Activated CD4-positive, alpha-beta T cell treated with anti-CD3 and anti-CD28 coated beads, Interleukin-10, Interleukin-2, amounts not matched to agents 100 ng/mL and 50 ng/mL, durations not matched to agents 16 hours and 8 hours (primary cell): ENCODE results near the gene SNN.

Source experiments
- DNase-seq: peaks from one replicate; pipeline ENCODE4 v3.0.0-alpha.2; 2020

SNN gene

DNA sequence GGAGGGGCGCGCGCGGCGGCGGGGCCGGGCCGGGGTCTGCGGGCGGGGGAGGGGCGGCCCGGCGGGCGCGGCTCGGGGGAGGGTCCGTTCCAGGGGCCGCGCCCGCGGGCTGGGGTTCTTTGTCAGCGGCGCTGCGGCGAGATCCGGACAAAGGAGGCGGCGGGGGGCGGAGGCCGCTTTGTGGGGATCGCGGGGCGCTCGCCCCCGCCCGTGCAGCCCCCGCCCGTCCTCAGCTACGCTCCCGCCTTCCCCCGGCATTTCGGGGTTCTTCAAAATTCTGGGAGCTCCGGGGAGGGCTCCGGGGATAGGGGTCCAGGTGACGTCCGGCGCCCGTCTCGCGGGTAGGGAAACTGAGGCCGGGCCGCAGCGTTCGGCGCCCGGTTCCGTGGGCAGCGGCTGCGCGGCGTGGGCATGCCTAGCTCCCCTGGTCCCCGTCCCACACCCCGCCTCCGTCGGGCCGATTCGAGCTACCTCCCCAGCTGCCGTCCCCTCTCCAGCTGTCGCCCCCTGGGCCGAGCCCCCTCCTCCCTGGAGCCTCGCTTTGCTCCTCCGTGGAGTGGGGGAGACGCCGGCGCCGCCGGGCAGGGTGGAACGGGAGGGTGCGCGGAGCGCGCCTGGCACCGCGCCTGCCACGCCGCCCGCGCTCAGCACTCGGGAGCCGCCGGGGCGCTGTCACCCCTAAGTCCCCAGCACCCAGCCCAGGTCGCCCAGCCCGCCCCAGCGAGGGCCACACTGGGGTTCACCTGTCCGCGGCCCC lies 546 bp downstream of the SNN start:
- no peak for DNase-seq

DNA sequence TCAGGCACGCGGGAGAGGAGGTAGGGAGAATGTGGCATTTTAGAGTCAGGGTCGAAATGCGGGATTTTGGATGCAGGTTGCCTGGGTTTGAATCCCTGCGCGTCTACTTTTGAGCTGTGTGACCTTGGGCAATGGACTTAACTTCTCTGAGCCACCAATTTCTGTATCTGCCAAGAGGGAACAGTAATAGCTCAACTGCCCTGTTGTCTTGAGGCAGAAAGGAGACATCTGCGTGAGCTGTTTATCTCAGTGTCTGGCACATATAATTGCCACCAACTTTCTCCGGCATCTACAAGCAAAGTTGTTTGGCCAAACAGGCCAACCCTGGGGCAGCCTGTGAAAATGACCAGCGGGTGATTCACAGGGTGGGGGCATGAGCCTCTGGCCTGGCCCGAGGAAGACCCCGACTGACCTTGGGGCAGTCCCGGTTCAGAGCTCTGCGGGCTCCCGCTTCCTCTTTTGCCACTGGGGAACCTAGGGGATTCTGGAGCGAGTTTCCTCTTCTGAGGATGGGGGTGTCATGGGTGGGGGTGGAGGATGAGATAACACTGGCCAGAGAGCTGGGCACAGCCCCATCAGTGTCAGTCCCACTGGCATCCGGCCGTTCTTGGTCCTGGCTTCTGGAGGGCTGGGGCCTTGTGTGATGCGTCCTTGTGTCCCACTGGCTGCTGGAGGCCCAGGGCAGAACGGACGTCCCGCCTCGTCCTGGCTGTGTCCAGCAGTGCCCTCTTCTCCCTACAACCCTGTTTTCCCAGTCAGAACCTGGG lies 1.3 kb downstream of the SNN start:
- no peak for DNase-seq

GRCh38 chr16:11670171-11671131 lies 2.2 kb downstream of the SNN start:
- DNase-seq, result peak; percentile 54

DNA sequence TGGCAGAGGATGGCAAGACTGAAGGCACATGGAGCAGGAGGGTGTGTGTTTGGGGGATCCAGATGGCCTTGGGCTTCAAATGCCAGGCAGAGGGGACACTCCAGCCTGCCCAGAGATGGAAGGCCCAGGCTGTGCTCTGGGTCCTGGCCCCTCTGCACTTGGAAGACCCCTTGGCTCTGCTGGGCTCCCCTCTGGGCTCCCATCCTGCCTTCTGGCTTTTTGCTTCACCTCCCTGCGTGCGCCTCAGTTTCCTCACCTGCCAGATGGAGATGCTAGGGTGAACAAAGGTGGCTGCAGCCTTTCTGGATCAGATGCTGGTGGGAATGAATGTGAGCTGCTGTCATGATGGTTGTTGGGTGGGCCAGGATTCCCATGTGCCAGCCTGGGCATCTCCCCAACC lies 3.0 kb downstream of the SNN start:
- DNase-seq, result no peak

- DNase-seq, result no peak
Observed at GRCh38 chr16:11671676-11672075, 3.4 kb downstream of the SNN start.

GRCh38 chr16:11672206-11673090 lies 4.2 kb downstream of the SNN start:
- DNase-seq, result peak; percentile 57

DNA sequence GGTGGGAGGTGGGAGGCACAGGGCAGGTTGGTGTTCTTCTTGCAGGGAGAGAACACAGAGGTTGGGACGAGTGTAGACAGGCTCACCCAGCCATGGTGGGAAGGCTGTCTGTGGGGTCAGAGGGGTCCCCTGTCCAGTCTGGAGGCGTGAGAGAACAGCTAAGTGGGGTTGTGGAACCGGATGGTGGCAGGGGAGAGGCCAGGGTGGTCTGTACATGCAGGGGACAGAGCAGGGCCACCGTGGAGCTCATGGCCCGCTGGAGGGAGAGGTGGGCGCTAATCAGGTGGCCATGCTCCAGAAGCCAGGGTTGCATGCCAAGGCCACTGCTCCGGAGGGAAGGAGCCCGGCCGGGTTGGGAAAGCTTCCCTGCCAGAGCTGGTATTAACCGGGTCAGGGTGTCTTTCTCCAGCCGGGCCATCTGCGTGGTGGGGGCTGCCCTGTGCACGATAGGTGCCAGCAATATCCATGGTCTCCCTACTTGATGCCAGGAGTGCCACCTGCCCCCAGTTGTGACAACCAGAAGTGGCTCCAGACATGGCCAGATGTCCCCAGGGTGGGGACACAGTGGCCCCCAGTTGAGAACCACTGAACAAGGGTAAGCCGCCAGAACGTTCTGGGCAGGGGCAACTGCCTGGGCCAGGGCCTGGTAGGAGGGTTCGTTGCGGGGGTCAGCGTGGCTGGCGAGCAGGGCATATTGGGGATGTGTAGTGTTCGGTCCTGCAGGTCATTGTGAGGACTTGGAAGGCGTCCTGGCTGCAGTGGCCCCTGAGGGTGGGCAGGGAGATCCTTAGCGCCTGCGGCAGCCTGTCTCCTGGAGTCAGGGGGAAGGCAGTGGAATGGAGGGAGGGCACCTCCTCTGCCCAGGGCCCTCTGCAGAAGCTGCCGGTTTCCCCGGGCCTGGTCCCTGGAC lies 5.1 kb downstream of the SNN start:
- DNase-seq, result no peak

DNA sequence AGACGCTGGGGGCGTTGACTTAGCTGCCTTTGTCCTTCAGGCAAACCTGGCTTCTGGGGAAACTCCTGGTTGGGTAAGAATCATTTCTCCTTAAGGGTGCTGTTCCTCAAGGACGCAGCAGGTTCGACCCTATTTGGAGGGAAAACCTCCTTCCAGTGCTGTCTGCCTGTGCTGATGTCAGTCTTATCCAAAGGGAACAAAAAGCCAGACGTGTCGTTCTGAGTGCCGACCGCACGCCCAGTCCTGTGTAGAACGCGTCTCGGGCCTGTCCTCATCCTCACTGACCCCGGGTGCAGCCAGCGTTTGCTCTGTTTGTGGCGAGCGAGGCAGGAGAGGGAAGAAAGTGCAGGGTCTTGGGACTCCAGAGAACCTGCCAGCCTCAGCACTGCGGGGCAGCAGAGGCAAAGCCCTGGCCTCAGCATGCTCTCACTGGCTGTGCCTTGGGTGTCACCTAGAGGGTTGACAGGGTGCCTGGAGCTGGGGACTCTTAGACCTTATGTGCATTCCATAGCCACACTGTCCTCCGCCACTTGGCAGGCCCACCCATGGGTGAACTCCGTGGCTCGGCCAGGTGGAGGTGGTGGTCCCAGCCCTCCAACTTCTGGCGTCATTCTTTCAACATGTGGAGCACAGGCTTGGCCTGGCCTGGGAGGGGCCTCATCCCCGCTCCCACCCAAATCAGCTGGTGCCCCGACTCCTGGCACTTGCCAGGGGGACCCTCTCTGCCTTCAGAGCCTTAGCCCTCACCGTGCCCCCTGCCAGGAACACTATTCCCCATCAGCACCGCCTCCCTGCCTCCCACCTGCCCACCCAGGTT lies 6.0 kb downstream of the SNN start:
- no peak for DNase-seq

GRCh38 chr16:11674818-11675560 lies 6.7 kb downstream of the SNN start:
- no peak for DNase-seq

- DNase-seq, result no peak
Observed at GRCh38 chr16:11675561-11676511, 7.6 kb downstream of the SNN start.

- DNase-seq, result no peak
Observed at GRCh38 chr16:11676799-11677198, 8.5 kb downstream of the SNN start.

DNA sequence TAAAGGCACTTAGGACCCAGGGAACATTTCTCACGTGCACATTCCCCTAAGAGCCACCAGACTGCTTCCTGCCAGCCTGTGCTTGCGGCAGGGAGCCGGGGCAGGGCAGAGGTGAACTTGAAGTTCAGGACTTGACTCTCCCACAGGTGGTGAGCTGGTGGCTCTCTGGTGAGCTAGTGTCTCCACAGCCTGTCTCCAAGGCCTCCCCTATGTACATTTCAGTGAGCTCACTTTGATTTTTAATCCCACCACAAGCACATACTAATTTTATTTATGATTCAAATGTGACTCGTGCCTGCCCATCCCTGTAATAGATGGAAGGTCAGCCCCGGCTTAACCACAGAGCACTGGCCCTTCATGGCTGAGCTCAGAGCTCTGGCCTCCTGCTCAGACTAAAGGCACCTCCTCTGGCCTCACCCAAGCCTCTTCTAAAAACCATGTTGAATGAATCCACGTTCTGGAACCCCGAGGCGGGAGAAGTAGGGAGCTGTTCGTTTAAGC lies 9.2 kb downstream of the SNN start:
- no peak for DNase-seq

DNA sequence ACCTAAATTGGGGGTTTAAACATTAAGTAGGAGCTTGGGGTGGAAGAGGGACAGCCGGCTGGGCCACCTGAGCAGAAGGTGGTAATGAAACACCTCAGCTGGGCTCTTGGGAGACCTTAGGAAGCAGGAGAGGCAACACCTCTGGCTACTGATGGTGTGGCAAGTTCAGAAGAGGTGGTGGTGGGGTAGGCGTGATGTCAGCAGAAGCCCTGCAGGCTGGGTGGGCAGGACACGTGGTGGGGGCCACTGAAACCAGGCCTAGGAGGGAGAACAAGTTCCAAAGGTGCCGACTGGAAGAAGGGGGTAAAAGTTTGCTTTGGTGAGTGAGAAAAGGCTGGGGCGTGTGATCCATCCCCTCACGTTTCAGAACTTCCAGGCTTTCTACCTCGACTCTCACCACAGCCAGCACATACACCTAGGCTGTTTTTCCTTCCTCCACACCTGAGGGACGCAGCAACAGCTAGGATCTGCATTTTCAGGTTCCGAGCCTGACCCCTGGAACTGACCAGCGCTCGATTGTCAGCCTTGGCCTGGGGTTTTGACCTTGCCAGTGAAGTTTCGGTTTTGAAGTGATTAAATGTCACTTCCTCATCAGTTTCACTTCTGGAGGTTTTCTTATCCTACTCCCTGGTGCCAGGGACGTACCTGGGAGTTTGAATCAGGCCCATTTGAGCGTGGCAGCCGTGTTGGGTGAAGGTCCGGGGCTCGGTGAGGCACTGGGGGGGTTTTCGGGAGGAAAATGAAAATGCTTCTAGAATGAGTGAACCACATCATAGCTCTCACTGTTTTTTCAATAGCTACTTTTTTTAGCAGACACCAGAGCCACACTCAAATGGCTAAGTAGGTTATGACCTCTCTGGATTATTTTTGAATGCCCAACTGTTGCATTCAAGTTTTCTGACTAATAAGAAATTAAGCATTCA lies 10.0 kb downstream of the SNN start:
- no peak for DNase-seq

DNA sequence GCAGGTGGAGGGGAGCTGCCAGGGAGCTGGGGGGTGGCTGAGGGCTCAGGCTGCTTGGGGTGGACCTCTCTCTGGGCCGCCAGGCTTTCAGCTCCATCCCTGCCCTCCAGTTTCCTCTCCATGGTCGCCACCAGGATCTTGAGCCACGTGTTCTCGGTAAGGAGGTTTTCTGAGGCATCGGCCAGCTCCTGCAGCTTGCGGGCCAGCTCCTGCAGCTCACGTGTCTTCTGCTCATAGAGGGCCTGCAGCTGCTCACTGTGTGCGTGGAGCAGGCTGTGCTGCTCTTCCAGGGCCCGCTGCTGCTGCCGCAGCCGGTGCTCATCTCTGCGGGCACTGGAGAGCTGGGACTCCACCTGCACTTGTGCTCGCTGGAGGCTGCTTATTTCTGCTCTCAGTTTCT lies 11.0 kb downstream of the SNN start:
- DNase-seq, result no peak

DNA sequence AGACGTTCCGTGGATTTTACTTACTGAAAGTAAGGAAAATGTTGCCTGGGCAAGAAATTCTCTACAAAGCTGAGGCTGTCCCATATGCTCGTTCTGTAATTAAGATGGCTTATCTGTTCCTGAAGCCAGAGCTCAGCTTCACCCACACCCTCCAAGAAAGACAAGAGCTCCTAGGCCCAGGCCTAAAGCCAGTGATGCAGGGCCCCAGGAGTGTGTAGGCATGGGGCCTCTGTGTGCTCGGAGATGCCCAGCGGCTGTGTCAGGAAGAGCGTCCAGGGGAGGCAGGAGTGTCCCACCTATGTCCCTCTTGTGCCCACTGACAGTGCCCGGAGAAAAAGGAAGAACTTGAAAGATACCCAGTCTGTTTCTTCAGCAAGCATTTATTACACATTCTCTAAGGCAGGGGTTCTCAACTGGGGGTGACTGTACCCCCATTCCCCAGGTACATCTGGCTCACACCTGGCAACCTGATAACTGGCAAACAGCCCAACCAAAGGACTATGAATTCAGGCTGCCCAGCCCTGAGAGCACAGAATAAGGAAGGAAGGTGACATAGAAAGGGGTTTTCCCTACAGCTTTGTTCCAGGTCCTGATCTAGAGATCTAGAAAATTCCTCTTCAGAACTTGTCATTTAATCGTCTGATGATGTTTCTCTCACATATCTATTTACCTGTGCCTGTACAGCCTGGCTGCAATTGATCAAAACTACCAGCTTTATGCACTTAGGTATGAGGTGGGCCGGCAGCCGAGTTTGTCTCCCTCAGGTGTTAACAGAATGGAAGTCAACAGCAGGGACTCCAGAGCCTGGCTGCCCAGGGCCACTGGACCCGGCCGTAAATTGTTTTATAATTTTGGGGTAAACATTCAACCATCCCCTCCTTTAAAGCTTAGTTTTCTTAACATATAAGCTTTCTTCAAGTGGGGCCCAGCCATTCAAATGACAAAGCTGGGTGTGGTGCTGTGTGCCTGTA lies 12.0 kb downstream of the SNN start:
- no peak for DNase-seq

DNA sequence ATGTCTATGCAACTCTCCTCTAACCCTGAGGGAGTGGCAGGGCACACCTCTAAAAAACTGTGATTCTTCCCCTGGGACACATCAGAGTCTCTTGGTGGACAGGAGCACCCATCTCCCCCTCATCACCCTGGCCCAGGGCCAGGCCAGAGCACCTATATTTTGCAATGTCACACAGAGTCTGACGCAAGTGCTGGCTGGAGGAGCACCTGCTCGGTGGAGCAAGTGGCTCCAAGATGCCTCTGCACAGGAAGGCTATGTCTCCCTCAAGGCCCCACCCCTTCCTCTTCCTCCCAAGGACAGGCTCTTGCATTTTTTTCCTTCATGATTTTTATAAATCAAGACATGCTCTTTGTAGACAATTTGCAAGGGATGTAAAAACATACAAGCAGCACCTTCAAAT lies 13.3 kb downstream of the SNN start:
- DNase-seq, result peak; percentile 34
